ENCODE results near the gene RASAL3. TPM values are rescaled to one million over a fixed set of nuclear protein-coding genes. Genes with fewer than 3 reads are reported as not detected.

Gene RASAL3
- total RNA-seq, 1 experiment from 2014 or later: 0.10 TPM

DNA sequence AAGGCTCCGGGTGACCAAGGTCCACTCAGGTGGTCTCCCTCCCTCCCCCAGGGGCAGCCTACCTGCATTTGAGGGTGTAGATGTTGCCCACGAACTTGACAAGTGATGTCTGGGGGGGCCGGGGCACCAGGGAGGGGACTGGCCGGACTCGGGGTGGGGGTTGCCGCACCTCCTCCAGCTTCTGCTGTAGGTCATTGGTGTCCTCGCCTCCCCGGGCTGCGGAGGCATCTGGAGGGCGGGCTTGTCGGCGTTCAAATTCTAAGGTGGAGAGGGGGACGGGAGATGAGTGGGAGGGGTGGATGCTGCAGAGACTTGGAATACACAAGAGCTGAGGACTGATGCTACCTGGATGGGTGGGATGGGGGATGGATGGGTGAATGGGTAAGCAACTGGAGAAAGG, 40.2 kb downstream of the RASAL3 start:
- no TSS peak for BruUV-seq (replicated peaks)
- H3K27me3 ChIP-seq (ENCODE audit: control insufficient read depth, insufficient read depth, low read length): no peaks in the 10 kb centered on the region
- ATAC-seq (no peak), DNase-seq (ENCODE audit: low read depth, low spot score) (no peak)
- no peak for TF ChIP-seq REST (IDR thresholded peaks at IDR 0.05; ENCODE audit: insufficient read depth in 1 of 2, low read depth in 2 of 2, low read length in 1 of 2)
- no peak for TF ChIP-seq SIN3A (IDR thresholded peaks at IDR 0.05; ENCODE audit: borderline replicate concordance, insufficient read depth, low read depth, low read length)
- no peak for TF ChIP-seq POLR2AphosphoS5 (IDR thresholded peaks at IDR 0.05; ENCODE audit: low read depth, low read length)
- TF ChIP-seq TCF7L2 (IDR thresholded peaks at IDR 0.05; ENCODE audit: low read depth, low read length): no peak
- no peak for TF ChIP-seq CTCF (IDR thresholded peaks at IDR 0.05)
- H3K4me3 ChIP-seq (ENCODE audit: low read depth in 2 of 2, low read length in 2 of 2): no peak overlapping the region
- no peak overlapping the region for H3K27ac ChIP-seq (ENCODE audit: low read length)
- POLR2A ChIA-PET: no interaction called here
- H3K36me3 ChIP-seq (ENCODE audit: control insufficient read depth, insufficient read depth, low read length): 0 out of 2 replicates have a peak, but pooled peaks cover 3% of the 10 kb centered on the region
- intact Hi-C loops (cut with micrococcal nuclease; ENCODE audit: unreplicated experiment) (no loop called here), in situ Hi-C loops (cut with HindIII; ENCODE audit: low pct_unique_long_range_greater_than_20kb, low sequenced_read_pairs) (no loop called here)
- H3K4me1 ChIP-seq (ENCODE audit: control insufficient read depth, insufficient read depth, low read length): peaks cover 5% of the 10 kb centered on the region
- H3K9me3 ChIP-seq (ENCODE audit: control insufficient read depth, insufficient read depth, low read depth, low read length): no peaks in the 10 kb centered on the region
- CTCF ChIA-PET: no interaction called here

DNA sequence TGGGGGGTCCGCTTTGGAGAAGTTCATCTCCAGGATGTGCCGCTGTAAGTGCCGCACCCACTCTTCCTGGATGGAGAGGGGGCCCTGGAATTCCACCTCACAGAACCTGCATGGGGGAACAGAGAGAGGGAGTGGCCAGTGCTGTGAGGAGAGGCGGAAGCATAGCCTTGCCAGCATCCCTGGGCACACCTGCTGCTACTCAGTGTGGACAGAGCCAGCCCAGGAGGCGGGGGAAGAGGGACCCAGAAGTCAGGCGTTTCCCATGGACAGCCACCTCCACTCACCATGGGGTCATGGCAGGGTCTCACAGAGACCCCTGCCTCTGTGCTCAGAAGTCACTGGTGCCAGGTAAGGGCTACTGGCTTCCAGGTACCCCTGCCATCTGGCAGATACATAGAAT, 41.2 kb downstream of the RASAL3 start:
- H3K4me3 ChIP-seq (ENCODE audit: low read depth in 2 of 2, low read length in 2 of 2): no peak overlapping the region
- ATAC-seq: no peak
- BruUV-seq (replicated peaks): no TSS peak
- in situ Hi-C loops (cut with HindIII; ENCODE audit: low pct_unique_long_range_greater_than_20kb, low sequenced_read_pairs) (no loop called here), intact Hi-C loops (cut with micrococcal nuclease; ENCODE audit: unreplicated experiment) (no loop called here)
- no peaks in the 10 kb centered on the region for H3K9me3 ChIP-seq (ENCODE audit: control insufficient read depth, insufficient read depth, low read depth, low read length)
- H3K4me1 ChIP-seq (ENCODE audit: control insufficient read depth, insufficient read depth, low read length): peaks cover 5% of the 10 kb centered on the region
- H3K27me3 ChIP-seq (ENCODE audit: control insufficient read depth, insufficient read depth, low read length): no peaks in the 10 kb centered on the region
- ChIA-PET CTCF (no interaction called here), POLR2A (no interaction called here)
- no peak for TF ChIP-seq SIN3A (IDR thresholded peaks at IDR 0.05; ENCODE audit: borderline replicate concordance, insufficient read depth, low read depth, low read length)
- TF ChIP-seq POLR2AphosphoS5 (IDR thresholded peaks at IDR 0.05; ENCODE audit: low read depth, low read length): no peak
- TF ChIP-seq TCF7L2 (IDR thresholded peaks at IDR 0.05; ENCODE audit: low read depth, low read length): no peak
- no peak for TF ChIP-seq REST (IDR thresholded peaks at IDR 0.05; ENCODE audit: insufficient read depth in 1 of 2, low read depth in 2 of 2, low read length in 1 of 2)
- TF ChIP-seq CTCF (IDR thresholded peaks at IDR 0.05): no peak
- no peak overlapping the region for H3K27ac ChIP-seq (ENCODE audit: low read length)
- no peak for DNase-seq (ENCODE audit: low read depth, low spot score)
- H3K36me3 ChIP-seq (ENCODE audit: control insufficient read depth, insufficient read depth, low read length): peaks cover 7% of the 10 kb centered on the region; the same call in 1 of the 2 replicates

Data from Panc1 (cell line).